ACC112 (cell line): ENCODE measurements around the gene BATF.

ENCODE experiments used
- H2AFZ ChIP-seq: fragments of 200-600 bp; sonication (generic); one replicate; pipeline ENCODE4 v1.6.0; 2017; ENCODE audit warnings: antibody characterized with exemption, low read length; ENCODE audit not compliant: unreplicated experiment
- H3K27ac ChIP-seq: fragments of 200-600 bp; sonication (generic); 2 replicates; pipeline ENCODE4 v1.5.1; 2014; ENCODE audit warnings: low read depth, mild to moderate bottlenecking, antibody characterized with exemption, low read length, moderate library complexity
- H3K27me3 ChIP-seq: fragments of 200-600 bp; sonication (generic); 2 replicates; pipeline ENCODE4 v1.6.1; 2014; ENCODE audit warnings: mild to moderate bottlenecking, antibody characterized with exemption, low read length, moderate library complexity, mixed read lengths; ENCODE audit not compliant: insufficient read depth
- H3K36me3 ChIP-seq: fragments of 200-600 bp; sonication (generic); 2 replicates; pipeline ENCODE4 v1.6.1; 2016; ENCODE audit warnings: mild to moderate bottlenecking, antibody characterized with exemption, low read length, moderate library complexity, mixed read lengths; ENCODE audit not compliant: insufficient read depth
- H3K4me1 ChIP-seq: fragments of 200-600 bp; sonication (generic); one replicate; pipeline ENCODE4 v1.6.1; 2016; ENCODE audit warnings: low read length, mixed read lengths; ENCODE audit not compliant: insufficient read depth, unreplicated experiment, control insufficient read depth
- H3K4me3 ChIP-seq: fragments of 200-600 bp; sonication (generic); 2 replicates; pipeline ENCODE4 v1.5.1; 2014; ENCODE audit warnings: mild to moderate bottlenecking, low read depth, low read length
- H3K79me2 ChIP-seq: fragments of 200-600 bp; sonication (generic); one replicate; pipeline ENCODE4 v1.6.0; 2016; ENCODE audit warnings: low read length; ENCODE audit not compliant: control insufficient read depth, unreplicated experiment, insufficient read depth

BATF gene

DNA sequence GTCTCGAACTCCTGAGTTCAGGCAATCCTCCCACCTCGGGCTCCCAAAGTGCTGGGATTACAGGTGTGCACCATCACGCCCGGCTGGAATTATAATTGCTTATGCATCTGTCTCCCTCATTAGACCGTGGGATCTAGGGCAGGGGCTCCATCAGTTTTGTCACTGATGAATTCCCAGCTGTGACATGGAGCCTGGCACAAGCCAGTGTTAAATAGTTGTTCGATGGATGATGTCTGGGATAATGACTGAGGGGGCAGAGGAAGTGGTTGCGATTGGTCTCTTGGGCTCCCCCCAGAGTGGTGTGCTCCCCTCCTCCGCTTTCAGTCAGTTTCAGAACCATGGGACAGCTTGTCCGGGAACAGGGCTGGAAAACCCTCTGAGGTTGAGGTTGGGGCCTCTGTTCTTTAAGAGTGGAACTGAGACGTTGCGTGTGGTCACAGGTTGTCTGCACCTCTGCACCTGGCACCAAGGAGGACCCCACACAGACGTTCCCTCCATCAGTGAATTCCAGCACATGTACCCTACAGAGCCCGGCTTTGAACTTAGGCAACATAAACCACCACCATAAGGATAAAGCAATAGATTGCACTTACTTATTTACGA lies 30.8 kb upstream of the BATF start:
- no peak overlapping the region for H3K27ac ChIP-seq
- H2AFZ ChIP-seq: no peak overlapping the region
- H3K4me1 ChIP-seq: peaks cover 9% of the 10 kb centered on the region
- peaks cover 6% of the 10 kb centered on the region for H3K27me3 ChIP-seq
- no peaks in the 10 kb centered on the region for H3K79me2 ChIP-seq
- no peak overlapping the region for H3K4me3 ChIP-seq
- no peaks in the 10 kb centered on the region for H3K36me3 ChIP-seq

GRCh38 chr14:75492832-75493591 lies 29.3 kb upstream of the BATF start:
- no peak overlapping the region for H2AFZ ChIP-seq
- no peak overlapping the region for H3K27ac ChIP-seq
- H3K27me3 ChIP-seq: no peaks in the 10 kb centered on the region
- no peaks in the 10 kb centered on the region for H3K79me2 ChIP-seq
- no peak overlapping the region for H3K4me3 ChIP-seq
- peaks cover 9% of the 10 kb centered on the region for H3K4me1 ChIP-seq
- no peaks in the 10 kb centered on the region for H3K36me3 ChIP-seq

- no peak overlapping the region for H2AFZ ChIP-seq
Measured at GRCh38 chr14:75493592-75494087, 28.6 kb upstream of the BATF start.

DNA sequence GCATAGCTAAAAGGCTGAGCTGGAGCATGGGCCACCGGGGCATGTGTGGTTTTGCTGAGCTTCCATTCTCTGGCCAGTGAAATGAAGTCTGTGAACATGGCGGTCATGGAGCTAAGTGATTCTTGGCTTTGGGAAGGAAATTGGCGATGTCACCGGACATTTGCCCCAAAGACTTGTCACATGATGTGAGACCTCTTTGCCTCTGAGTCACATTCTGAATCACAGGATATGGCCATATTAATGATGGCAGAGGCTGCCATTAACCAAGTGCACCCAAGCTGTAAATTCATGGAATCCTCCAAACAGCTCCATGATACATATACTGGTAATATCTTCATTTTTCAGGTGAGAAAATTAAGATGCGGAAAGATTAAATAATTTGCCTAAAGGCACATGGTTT lies 27.4 kb upstream of the BATF start:
- peaks cover 9% of the 10 kb centered on the region for H3K4me1 ChIP-seq
- H3K27ac ChIP-seq: no peak overlapping the region
- no peak overlapping the region for H2AFZ ChIP-seq
- H3K79me2 ChIP-seq: no peaks in the 10 kb centered on the region
- no peaks in the 10 kb centered on the region for H3K27me3 ChIP-seq
- no peak overlapping the region for H3K4me3 ChIP-seq
- H3K36me3 ChIP-seq: no peaks in the 10 kb centered on the region

More at GRCh38 chr14:75493592-75494087, 28.6 kb upstream of the BATF start:
- no peaks in the 10 kb centered on the region for H3K36me3 ChIP-seq
- peaks cover 9% of the 10 kb centered on the region for H3K4me1 ChIP-seq
- no peaks in the 10 kb centered on the region for H3K79me2 ChIP-seq
- no peak overlapping the region for H3K27ac ChIP-seq
- no peaks in the 10 kb centered on the region for H3K27me3 ChIP-seq
- H3K4me3 ChIP-seq: no peak overlapping the region

- no peaks in the 10 kb centered on the region for H3K27me3 ChIP-seq
- no peaks in the 10 kb centered on the region for H3K79me2 ChIP-seq
- no peaks in the 10 kb centered on the region for H3K36me3 ChIP-seq
- no peak overlapping the region for H3K27ac ChIP-seq
- H3K4me1 ChIP-seq: peaks cover 9% of the 10 kb centered on the region
- H2AFZ ChIP-seq: no peak overlapping the region
- H3K4me3 ChIP-seq: no peak overlapping the region
Measured at GRCh38 chr14:75495399-75495798, 26.9 kb upstream of the BATF start.

DNA sequence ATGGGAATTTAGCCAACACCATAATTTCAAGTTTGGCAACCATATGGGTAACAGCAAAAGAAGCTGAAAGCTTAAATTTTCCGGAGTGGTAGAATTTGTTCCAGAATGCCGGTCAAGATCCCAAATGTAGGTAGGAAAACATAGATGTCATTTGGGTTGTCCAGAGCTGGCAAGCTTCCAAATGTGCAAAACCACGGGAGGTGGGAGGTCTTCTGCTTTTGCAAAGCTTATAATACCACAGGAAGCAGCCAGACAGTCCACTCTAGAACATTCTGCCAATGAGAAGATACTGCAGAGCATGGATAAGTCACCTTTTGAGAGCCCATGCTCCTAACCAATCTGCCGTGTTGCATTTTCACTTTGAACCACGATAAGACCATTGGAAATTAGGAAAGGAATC lies 26.4 kb upstream of the BATF start:
- Histone ChIP-seq H3K4me1 (peaks cover 9% of the 10 kb centered on the region), H3K27ac (no peak overlapping the region), H3K4me3 (no peak overlapping the region), H3K36me3 (no peaks in the 10 kb centered on the region), H3K79me2 (no peaks in the 10 kb centered on the region), H3K27me3 (no peaks in the 10 kb centered on the region), H2AFZ (no peak overlapping the region)

- H3K27ac ChIP-seq: no peak overlapping the region
- H3K4me3 ChIP-seq: no peak overlapping the region
- H3K79me2 ChIP-seq: no peaks in the 10 kb centered on the region
- H3K27me3 ChIP-seq: no peaks in the 10 kb centered on the region
- peaks cover 9% of the 10 kb centered on the region for H3K4me1 ChIP-seq
- no peaks in the 10 kb centered on the region for H3K36me3 ChIP-seq
- no peak overlapping the region for H2AFZ ChIP-seq
Measured at GRCh38 chr14:75496755-75497154, 25.5 kb upstream of the BATF start.

DNA sequence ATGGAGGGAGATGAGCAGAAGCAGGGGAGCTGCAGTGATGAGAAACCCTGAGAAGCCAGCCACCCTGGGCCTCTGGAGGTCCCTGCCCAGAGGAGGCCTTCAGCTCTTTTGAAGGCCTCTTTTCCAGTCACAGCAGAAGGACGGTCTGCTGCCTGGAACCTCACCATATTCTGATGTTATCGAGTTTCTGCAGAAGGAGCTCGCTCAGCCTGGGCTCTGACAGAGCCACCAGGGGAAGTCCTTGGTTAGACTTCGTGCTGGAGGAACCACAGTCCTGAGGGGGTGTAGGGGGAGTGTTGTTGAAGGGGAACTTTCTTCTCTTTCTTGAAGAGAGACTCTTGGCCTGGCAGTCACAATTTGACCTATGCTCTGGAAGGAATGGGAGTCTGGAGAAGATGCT lies 25.1 kb upstream of the BATF start:
- H3K27me3 ChIP-seq: no peaks in the 10 kb centered on the region
- no peak overlapping the region for H2AFZ ChIP-seq
- no peaks in the 10 kb centered on the region for H3K36me3 ChIP-seq
- no peaks in the 10 kb centered on the region for H3K79me2 ChIP-seq
- H3K27ac ChIP-seq: no peak overlapping the region
- no peak overlapping the region for H3K4me3 ChIP-seq
- H3K4me1 ChIP-seq: peaks cover 9% of the 10 kb centered on the region

GRCh38 chr14:75497701-75498100 lies 24.6 kb upstream of the BATF start:
- Histone ChIP-seq H3K27me3 (no peaks in the 10 kb centered on the region), H2AFZ (no peak overlapping the region), H3K27ac (no peak overlapping the region), H3K4me3 (no peak overlapping the region), H3K79me2 (no peaks in the 10 kb centered on the region), H3K36me3 (no peaks in the 10 kb centered on the region), H3K4me1 (peaks cover 9% of the 10 kb centered on the region)

DNA sequence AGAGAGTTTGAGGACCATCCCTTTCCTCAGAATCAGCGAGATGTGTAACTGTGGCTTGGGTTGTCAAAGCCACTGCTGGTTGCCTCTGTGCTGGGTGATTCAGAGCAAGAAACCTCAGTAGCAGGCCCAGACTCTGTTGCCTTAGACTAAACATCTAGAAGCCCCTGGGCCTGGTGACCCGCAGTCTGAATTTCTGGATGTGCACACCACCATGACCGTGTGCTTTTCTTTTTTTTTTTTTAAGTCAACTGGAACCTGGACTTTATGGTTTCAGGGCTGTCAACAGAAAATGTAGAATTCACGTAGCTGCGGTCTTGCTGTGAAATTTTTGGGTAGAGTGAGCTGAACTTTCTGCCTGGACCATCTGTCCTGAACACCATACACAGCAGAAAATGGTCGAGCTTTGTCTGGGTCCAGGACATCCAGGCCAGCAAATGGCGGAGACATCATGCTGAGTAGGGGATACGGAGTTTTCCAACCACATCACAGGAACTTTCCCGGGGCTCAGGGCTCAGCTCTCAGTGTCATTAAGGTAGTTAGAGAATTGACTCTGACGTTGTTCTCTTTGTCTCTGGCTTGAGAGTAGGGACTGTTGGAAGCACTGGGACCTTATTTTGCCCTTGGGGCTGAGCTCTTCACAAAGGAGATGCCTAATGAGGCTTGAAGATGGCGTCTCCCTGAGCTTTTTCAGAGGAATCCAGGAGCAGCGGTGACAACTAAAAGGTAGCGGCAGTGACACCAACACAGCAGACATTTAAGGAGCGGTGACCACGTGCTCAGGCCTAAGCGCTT lies 23.0 kb upstream of the BATF start:
- Histone ChIP-seq H3K27ac (no peak overlapping the region), H3K27me3 (no peaks in the 10 kb centered on the region), H3K4me3 (no peak overlapping the region), H3K36me3 (no peaks in the 10 kb centered on the region), H3K4me1 (peaks cover 3% of the 10 kb centered on the region), H3K79me2 (no peaks in the 10 kb centered on the region), H2AFZ (no peak overlapping the region)
